KOPT-K1 (cell line): ENCODE data around the gene PARD6G.
A peak's percentile ranks its signal among the peaks of the same experiment; 100 is the strongest.

ENCODE experiments used
- H3K27ac ChIP-seq: fragments of 200-600 bp; sonication (generic); 2 replicates; pipeline ENCODE4 v1.5.1; 2016; ENCODE audit warnings: antibody characterized with exemption, mild to moderate bottlenecking, low read depth, low read length; ENCODE audit not compliant: poor library complexity, severe bottlenecking
- H3K36me3 ChIP-seq: fragments of 200-600 bp; sonication (generic); 2 replicates; pipeline ENCODE4 v1.5.1; 2017; ENCODE audit warnings: antibody characterized with exemption, mild to moderate bottlenecking, low read length, moderate library complexity; ENCODE audit not compliant: insufficient read depth
- H3K9me3 ChIP-seq: fragments of 200-600 bp; sonication (generic); 2 replicates; pipeline ENCODE4 v1.5.1; 2017; ENCODE audit warnings: antibody characterized with exemption, low read length, mild to moderate bottlenecking; ENCODE audit not compliant: insufficient read depth, poor library complexity, severe bottlenecking

The PARD6G gene

GRCh38 chr18:80137976-80138375, 109.3 kb downstream of the PARD6G start:
- no peak overlapping the region for H3K27ac ChIP-seq
- H3K9me3 ChIP-seq = no peaks in the 10 kb centered on the region
- H3K36me3 ChIP-seq = peaks cover 84% of the 10 kb centered on the region

DNA sequence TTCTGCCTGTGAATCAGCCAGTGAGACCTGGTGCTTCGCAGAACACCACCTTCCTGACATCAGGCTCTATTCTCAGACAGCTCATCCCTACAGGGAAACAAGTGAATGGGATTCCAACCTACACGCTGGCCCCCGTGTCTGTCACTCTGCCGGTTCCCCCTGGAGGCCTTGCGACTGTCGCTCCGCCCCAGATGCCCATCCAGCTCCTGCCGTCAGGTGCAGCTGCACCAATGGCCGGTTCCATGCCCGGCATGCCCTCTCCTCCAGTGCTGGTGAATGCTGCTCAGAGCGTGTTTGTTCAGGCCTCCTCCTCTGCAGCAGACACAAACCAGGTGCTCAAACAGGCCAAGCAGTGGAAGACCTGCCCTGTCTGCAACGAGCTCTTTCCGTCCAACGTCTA, 110.2 kb downstream of the PARD6G start:
- H3K36me3 ChIP-seq = peaks cover 88% of the 10 kb centered on the region
- H3K27ac ChIP-seq = no peak overlapping the region
- H3K9me3 ChIP-seq = no peaks in the 10 kb centered on the region

DNA sequence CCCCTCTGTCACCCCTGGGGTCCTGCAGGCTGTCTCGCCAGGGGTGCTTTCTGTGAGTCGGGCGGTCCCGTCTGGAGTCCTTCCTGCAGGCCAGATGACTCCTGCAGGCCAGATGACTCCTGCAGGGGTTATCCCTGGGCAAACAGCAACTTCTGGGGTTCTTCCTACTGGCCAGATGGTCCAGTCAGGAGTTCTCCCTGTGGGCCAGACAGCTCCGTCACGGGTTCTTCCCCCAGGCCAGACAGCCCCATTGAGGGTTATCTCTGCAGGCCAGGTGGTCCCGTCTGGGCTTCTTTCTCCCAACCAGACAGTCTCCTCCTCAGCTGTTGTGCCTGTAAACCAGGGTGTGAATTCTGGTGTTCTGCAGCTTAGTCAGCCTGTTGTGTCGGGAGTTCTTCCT, 110.6 kb downstream of the PARD6G start:
- H3K9me3 ChIP-seq = no peaks in the 10 kb centered on the region
- H3K36me3 ChIP-seq = peaks cover 90% of the 10 kb centered on the region
- no peak overlapping the region for H3K27ac ChIP-seq

DNA sequence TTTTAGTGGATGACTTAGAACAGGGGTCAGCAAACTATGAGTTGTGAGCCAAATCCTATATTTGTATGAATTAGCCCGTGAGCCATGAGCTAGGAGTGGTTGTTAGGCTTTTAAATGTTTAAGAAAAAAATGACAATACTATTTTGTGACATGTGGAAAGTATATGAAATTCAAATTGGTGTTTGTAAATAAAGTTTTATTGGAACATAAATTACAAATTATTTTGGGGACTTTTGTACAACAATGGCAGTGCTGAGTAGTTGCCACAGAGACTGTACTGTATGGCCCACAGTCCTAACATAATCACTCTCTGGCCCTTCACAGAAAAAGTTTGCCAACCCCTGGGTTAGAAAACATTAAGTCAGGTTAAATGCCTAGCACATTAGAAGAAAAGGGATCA, 112.2 kb downstream of the PARD6G start:
- Histone ChIP-seq H3K9me3 (no peaks in the 10 kb centered on the region), H3K36me3 (peaks cover 90% of the 10 kb centered on the region), H3K27ac (no peak overlapping the region)

DNA sequence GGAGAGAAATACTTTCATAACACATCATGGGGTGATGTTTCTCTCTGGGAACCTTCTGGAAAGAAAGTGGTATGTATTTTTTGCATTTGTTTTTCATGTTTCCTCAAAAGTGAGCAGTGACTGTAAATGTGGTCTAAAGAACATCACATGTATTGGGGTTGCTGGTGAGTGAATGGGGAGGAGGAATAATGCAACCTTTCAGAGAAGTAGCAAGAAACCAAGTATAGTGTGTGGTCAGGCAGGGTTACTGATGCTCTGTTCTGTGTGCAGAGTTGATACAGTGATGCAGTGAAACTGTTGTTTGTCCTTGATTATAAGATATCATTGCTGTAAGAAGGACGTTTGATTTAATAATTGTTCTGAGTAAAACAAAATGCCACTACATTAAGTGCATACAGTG, 114.2 kb downstream of the PARD6G start:
- H3K36me3 ChIP-seq = peaks cover 71% of the 10 kb centered on the region
- H3K27ac ChIP-seq = no peak overlapping the region
- no peaks in the 10 kb centered on the region for H3K9me3 ChIP-seq

DNA sequence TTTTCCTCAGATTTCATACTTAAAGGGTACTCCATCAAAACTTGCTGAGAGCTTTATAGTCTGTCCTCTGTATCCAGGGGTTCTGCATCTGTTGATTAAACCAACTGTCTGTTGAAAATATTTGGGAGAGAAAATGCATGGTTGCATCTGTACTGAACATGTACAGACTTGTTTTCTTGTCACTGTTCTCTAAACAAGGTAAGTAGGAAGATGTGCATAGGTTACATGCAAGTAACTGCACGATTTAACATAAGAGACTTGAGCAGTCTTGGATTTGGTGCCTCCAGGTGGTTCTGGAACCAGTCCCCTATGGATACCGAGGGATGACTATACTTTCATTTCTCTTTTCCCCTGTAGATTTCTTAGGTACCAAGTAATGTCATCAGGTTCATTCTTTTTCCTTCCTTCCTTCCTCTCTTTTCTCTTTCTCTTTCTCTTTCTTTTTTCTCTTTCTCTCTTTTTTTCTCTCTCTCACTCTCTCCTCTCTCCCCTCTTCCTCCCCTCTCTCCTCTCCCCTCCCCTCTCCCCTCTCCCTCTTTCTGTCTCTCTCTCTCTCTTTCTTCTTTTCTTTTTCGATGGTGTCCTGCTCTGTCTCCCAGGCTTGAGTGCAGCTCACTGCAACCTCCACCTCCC, 115.0 kb downstream of the PARD6G start:
- Histone ChIP-seq H3K36me3 (peaks cover 69% of the 10 kb centered on the region), H3K9me3 (no peaks in the 10 kb centered on the region), H3K27ac (no peak overlapping the region)

- Histone ChIP-seq H3K27ac (no peak overlapping the region), H3K9me3 (no peaks in the 10 kb centered on the region), H3K36me3 (peaks cover 61% of the 10 kb centered on the region)
Observed at GRCh38 chr18:80130555-80130954, 116.8 kb downstream of the PARD6G start.

DNA sequence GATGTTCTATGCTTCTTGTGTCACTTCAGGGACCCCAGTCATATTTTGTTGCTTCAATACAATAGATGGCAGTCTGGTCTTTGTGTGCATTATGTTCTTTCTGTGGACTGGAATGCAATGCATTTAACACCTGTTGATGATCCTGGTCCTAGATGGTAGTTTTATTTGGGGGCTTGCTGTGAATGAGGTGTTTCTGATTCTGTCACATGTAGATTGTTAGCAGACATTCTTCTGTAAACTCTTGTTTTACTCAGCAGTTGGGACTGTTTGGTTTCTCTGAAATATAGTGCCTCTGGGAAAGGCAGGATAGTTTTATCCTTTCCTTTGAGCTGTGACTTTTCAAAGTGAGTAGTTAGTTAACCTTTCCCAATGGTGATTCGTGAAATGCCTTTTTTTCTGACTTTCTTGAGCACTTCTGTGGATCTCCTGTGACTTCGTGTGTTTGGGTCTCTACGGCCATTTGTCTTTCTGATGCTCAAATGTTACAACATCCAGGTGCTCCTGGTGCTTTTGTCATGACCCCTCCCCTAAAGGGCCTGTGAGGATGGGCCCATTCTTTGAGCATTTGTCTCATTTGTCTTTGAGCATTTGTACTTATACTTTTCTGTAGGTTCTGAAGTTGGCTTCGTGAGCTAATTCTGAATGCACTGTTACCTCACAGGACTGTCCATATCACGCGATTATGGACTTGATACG, 117.5 kb downstream of the PARD6G start:
- no peak overlapping the region for H3K27ac ChIP-seq
- no peaks in the 10 kb centered on the region for H3K9me3 ChIP-seq
- peaks cover 54% of the 10 kb centered on the region for H3K36me3 ChIP-seq

GRCh38 chr18:80127635-80128034, 119.7 kb downstream of the PARD6G start:
- no peak overlapping the region for H3K27ac ChIP-seq
- peaks cover 45% of the 10 kb centered on the region for H3K36me3 ChIP-seq
- peaks cover 4% of the 10 kb centered on the region for H3K9me3 ChIP-seq

DNA sequence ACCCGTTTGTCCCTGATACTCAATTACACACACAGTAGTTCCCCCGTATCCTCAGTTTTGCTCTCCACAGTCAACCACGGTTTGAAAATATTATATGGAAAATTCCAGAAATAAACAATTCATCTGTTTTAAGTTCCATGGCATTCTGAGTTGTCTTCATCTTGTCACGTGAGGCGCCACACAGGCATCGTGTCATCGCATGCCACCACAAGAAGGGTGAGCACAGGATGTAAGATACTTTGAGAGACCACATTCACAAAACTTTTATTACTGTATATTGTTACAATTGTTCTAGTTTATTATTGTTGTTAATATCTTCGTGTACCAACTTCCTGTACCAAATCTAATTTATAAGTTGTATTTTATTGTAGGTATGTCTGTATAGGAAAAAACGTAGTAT, 120.5 kb downstream of the PARD6G start:
- Histone ChIP-seq H3K36me3 (peaks cover 44% of the 10 kb centered on the region), H3K27ac (no peak overlapping the region), H3K9me3 (peaks cover 4% of the 10 kb centered on the region)

DNA sequence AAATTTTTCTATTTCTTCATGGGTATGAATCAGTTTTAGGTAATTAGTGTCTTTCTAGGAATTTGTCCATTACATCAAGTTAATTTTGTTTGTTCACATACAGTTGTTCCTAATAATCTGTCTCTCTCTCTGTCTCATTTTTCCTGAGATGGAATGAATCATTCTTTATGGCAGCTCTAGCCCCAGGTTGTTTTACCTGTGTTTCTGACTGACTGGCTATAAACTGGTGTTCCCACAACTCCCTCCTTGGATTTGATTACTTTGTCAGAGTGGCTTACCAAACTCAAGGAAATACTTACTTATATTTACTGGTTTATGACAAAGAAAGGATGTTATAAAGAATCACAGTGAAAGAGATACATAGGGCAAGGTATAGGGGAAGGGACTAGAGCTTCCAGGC, 123.2 kb downstream of the PARD6G start:
- Histone ChIP-seq H3K9me3 (peaks cover 4% of the 10 kb centered on the region), H3K27ac (no peak overlapping the region), H3K36me3 (peaks cover 62% of the 10 kb centered on the region)

GRCh38 chr18:80120932-80121331, 126.4 kb downstream of the PARD6G start:
- H3K27ac ChIP-seq = no peak overlapping the region
- peaks cover 4% of the 10 kb centered on the region for H3K9me3 ChIP-seq
- peaks cover 67% of the 10 kb centered on the region for H3K36me3 ChIP-seq

DNA sequence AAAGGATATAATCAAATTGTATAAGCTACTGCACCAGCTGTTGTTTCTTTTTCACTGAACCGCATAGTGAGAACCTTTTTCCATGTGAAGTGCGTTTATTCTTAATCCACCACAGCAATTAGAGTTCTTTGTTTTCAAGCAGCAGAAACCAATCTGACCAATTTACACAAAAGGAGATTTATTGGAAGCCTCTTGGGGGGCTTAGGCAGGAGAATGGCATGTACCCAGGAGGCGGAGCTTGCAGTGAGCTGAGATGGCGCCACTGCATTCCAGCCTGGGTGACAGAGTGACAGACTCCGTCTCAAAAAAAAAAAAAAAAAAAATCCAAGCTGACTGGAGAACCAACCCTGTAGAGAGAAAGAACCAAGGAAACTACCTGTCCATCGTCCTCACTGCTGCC, 128.2 kb downstream of the PARD6G start:
- no peak overlapping the region for H3K27ac ChIP-seq
- peaks cover 63% of the 10 kb centered on the region for H3K36me3 ChIP-seq
- peaks cover under 1% of the 10 kb centered on the region for H3K9me3 ChIP-seq

- Histone ChIP-seq H3K9me3 (no peaks in the 10 kb centered on the region), H3K27ac (no peak overlapping the region), H3K36me3 (peaks cover 30% of the 10 kb centered on the region)
Observed at GRCh38 chr18:80115035-80115434, 132.3 kb downstream of the PARD6G start.

GRCh38 chr18:80112624-80113248, 134.6 kb downstream of the PARD6G start:
- Histone ChIP-seq H3K9me3 (no peaks in the 10 kb centered on the region), H3K36me3 (peaks cover 7% of the 10 kb centered on the region), H3K27ac (no peak overlapping the region)

GRCh38 chr18:80109676-80110078, 137.6 kb downstream of the PARD6G start:
- no peaks in the 10 kb centered on the region; the same call in 1 of the 2 replicates for H3K36me3 ChIP-seq
- no peaks in the 10 kb centered on the region for H3K9me3 ChIP-seq
- H3K27ac ChIP-seq = peak overlapping the region; percentile 53
